ENCODE data around the gene HBEGF.

DNA sequence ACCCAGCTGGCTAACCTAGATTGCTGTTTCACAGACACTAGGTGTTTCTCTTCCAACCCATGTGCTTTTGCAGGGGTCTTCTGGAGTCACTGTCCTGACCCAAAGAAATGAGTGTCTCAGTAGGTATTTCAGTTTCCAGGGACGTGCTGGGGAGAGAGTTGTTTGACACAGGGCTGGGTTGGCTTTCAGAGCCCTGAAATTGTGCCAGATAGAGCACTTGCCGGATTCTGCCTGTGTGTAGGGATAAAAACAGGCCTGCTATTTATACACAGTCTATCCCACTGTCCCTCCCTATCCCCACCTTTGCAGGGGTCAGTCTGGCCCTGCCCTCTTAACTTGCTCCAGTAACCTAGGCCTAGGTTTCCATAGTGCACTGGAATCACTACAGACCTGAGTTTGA is 957 bp upstream of the HBEGF start:
- TF ChIP-seq, protein P1, sequence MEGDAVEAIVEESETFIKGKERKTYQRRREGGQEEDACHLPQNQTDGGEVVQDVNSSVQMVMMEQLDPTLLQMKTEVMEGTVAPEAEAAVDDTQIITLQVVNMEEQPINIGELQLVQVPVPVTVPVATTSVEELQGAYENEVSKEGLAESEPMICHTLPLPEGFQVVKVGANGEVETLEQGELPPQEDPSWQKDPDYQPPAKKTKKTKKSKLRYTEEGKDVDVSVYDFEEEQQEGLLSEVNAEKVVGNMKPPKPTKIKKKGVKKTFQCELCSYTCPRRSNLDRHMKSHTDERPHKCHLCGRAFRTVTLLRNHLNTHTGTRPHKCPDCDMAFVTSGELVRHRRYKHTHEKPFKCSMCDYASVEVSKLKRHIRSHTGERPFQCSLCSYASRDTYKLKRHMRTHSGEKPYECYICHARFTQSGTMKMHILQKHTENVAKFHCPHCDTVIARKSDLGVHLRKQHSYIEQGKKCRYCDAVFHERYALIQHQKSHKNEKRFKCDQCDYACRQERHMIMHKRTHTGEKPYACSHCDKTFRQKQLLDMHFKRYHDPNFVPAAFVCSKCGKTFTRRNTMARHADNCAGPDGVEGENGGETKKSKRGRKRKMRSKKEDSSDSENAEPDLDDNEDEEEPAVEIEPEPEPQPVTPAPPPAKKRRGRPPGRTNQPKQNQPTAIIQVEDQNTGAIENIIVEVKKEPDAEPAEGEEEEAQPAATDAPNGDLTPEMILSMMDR (IDR thresholded peaks at IDR 0.05), result no peak
- no peak for TF ChIP-seq EZH2 (IDR thresholded peaks at IDR 0.05)
